Ovary (tissue), 9 donors: ENCODE results near the gene RPN2. TPM values are rescaled to one million over a fixed set of nuclear protein-coding genes. Genes with fewer than 3 reads are reported as not detected.

ENCODE experiments used
- DNase-seq, 5 donors: peaks; one replicate each; pipeline ENCODE4 v3.0.0-alpha.2; 2019 to 2020
- H3K27ac ChIP-seq, 2 donors: fragments of 200-600 bp; one replicate each; pipeline versions ENCODE4 v1.5.1 to v1.8.0; 2019 to 2022
- H3K27me3 ChIP-seq: fragments of 200-600 bp; one replicate; pipeline ENCODE4 v1.8.0; 2022
- H3K36me3 ChIP-seq: fragments of 200-600 bp; sonication (generic); one replicate; pipeline ENCODE4 v1.5.1; 2019
- H3K4me1 ChIP-seq: one replicate; pipeline ENCODE4 v1.8.1; 2013; ENCODE audit warnings: mild to moderate bottlenecking, moderate library complexity; ENCODE audit not compliant: insufficient read depth
- H3K4me3 ChIP-seq: fragments of 200-600 bp; sonication (generic); one replicate; pipeline ENCODE4 v1.5.1; 2017
- H3K9me3 ChIP-seq, 2 donors: fragments of 200-600 bp in 1 of 2; sonication (generic) in 1 of 2; one replicate each; pipeline versions ENCODE4 v1.5.1 to v1.8.1; 2013 to 2019; ENCODE audit warnings: mild to moderate bottlenecking in 1 of 2, moderate library complexity in 1 of 2
- CTCF ChIP-seq, 3 donors: fragments of 450-650 bp in 2 of 3; fragments of 200-600 bp in 1 of 3; IDR thresholded peaks; one replicate each; pipeline versions ENCODE4 v1.5.1 to v1.8.0; 2016 to 2022; ENCODE audit warnings: antibody characterized with exemption in 3 of 3, mild to moderate bottlenecking in 1 of 3
- EP300 ChIP-seq: sonication (generic); formaldehyde crosslinking; IDR thresholded peaks from one replicate; pipeline ENCODE4 v1.6.1; 2017; ENCODE audit warnings: antibody characterized with exemption
- POLR2A ChIP-seq: fragments of 450-650 bp; IDR thresholded peaks from one replicate; pipeline ENCODE4 v1.6.1; 2017; ENCODE audit warnings: antibody characterized with exemption, mild to moderate bottlenecking, moderate library complexity
- WGBS, 3 donors: extraction: QIAGEN DNeasy Blood & Tissue Kit in 1 of 3; methylation state at CpG; one replicate each; pipeline versions ENCODE4 v1.1.5 to v1.1.7; 2013 to 2017; 5-methylcytosine and 5-hydroxymethylcytosine counted together
- intact Hi-C, 4 donors: fragments of 100-400 bp; cut with DNase I; formaldehyde crosslinking; loops; one replicate each; pipeline versions ENCODE4 v1.11.0 to v1.15.1; 2022 to 2023
- polyA plus RNA-seq, 2 donors: library from polyadenylated mRNA; stranded (reverse); fragments of 200-250 nt in 1 of 2; fragments of 350-450 nt in 1 of 2; fragmentation: Illumina TruSeq in 1 of 2; extraction: RNeasy Lipid Tissue Mini Kit (QIAGEN cat#74804) in 1 of 2; gene quantifications; one replicate each; pipeline ENCODE4 v1.2.3, GENCODE V29; 2013 to 2014
- total RNA-seq, 7 donors: library from RNA; depleted of rRNA in 2 of 7; stranded (reverse); fragments of >200 nt in 2 of 7; fragmentation: NEBNext Ultra II Directional in 3 of 7; extraction: Animal tissue kit (Norgen Biotek cat#: 25700) in 3 of 7; gene quantifications; one replicate each; pipeline versions ENCODE4 v1.1.0 to v1.2.4, GENCODE V29; 2016 to 2023
- donor health status: DM: no; HTN: no; CAD: no; lungs with moderate emphysema.
- donor health status: DM: no; HTN: no; CAD: no.
- donor health status: Bipolar disorder and iron deficiency.
- donor health status: DM: yes; HTN: yes; CAD: no.
- donor health status: DM: no; HTN: no; CAD: no.
- donor health status: DM: yes; HTN: yes; CAD: no.

RPN2 gene
- total and polyA plus RNA-seq, 9 donors, result 58.3 to 213 (median 102) TPM

- TF ChIP-seq POLR2A (no peak), CTCF (IDR thresholded peaks at IDR 0.05) (no peak), EP300 (no peak)
- Histone ChIP-seq H3K4me1 (peaks cover 3% of the 10 kb centered on the region), H3K36me3 (no peaks in the 10 kb centered on the region), H3K27me3 (no peaks in the 10 kb centered on the region), H3K27ac (no peak overlapping the region), H3K4me3 (no peak overlapping the region), H3K9me3 (no peaks in the 10 kb centered on the region)
- WGBS, 3 donors, result 18 to 50% (median 36%) methylated on average over 11 of the region's 11 CpGs
- intact Hi-C loops, result loop anchor here in 1 of 4 donors (10.0 kb wide), 1 partner anchor 178 kb away; no protein-coding TSS in a partner anchor
- DNase-seq, result peak in 2 of 5 donors; percentile 29 to 65
Observed at GRCh38 chr20:37207171-37207570, 28.0 kb downstream of the RPN2 start.

DNA sequence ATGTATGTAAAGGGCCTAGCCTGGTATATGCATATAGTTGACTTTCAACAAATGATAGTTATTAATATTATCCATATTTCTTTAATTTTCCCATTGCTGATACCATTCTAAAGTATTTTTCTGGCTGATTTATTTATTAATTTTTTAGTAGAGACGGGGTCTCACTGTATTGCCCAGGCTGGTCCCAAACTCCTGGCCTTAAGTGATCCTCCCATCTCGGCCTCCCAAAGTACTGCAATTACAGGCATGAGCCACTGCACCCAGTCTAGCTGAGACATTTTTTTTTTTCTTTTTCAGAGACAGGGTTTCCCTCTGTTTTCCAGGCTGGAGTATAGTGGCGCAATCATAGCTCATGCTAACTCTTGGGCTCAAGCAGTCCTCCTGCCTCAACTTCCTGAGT lies 30.1 kb downstream of the RPN2 start:
- Histone ChIP-seq H3K36me3 (no peaks in the 10 kb centered on the region), H3K9me3 (no peaks in the 10 kb centered on the region), H3K27me3 (no peaks in the 10 kb centered on the region), H3K4me1 (peaks cover 3% of the 10 kb centered on the region), H3K4me3 (no peak overlapping the region), H3K27ac (no peak overlapping the region)
- intact Hi-C loops, result loop anchor here in 1 of 4 donors (10.0 kb wide), 1 partner anchor 176 kb away; no protein-coding TSS in a partner anchor
- no peak for DNase-seq
- TF ChIP-seq POLR2A (no peak), CTCF (IDR thresholded peaks at IDR 0.05) (no peak), EP300 (no peak)
- WGBS, 3 donors, result 93 to 98% (median 97%) methylated on average over 3 of the region's 3 CpGs

DNA sequence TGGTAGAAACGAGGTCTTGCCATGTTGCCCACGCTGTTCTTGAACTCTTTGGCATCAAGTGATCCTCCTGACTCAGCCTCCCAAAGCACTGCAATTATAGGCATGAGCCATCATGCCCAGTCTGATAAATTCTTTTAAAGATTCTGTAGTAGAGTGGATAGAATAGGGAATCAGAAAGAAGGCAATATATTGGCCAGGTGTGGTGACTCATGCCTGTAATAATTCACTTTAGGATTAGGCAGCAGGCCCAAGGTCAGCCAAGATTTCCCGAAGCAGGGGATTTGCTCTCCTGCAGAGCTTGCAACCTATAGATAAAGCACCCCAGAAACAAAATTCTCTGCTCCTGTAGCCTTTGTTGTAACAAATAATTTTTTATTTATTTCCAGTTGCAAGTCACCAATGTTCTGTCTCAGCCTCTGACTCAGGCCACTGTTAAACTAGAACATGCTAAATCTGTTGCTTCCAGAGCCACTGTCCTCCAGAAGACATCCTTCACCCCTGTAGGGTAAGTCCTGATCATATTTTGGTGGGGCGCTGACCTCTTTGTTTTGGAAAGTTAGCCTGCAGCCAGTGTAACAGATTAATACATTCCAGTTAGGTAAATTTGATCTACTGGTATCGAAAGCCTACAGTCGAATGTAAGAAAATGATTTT lies 30.7 kb downstream of the RPN2 start:
- Histone ChIP-seq H3K27ac (no peak overlapping the region), H3K4me1 (peaks cover 3% of the 10 kb centered on the region), H3K9me3 (no peaks in the 10 kb centered on the region), H3K36me3 (no peaks in the 10 kb centered on the region), H3K4me3 (no peak overlapping the region), H3K27me3 (no peaks in the 10 kb centered on the region)
- no peak for DNase-seq
- WGBS, 3 donors, result 45 to 56% (median 53%) methylated on average over 6 of the region's 6 CpGs
- TF ChIP-seq EP300 (no peak), CTCF (IDR thresholded peaks at IDR 0.05) (no peak), POLR2A (no peak)
- intact Hi-C loops, result loop anchor here in 1 of 4 donors (10.0 kb wide), 1 partner anchor 175 kb away; no protein-coding TSS in a partner anchor

DNA sequence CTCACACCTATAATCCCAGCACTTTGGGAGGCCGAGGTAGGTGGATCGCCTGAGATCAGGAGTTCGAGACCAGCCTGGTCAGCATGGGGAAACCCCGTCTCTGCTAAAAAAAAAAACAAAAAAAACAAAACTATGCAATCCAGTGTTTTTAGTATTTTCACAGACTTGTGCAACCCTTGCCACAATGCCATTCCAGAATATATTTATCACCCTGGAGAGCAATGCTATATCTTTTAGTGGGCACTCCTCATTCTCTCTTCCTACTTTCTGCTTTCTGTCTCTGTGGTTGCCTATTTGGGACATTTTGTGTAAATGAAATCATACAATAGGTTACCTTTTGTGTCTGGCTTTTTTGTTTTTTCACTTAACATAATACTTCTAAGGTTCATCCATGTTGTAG lies 39.3 kb downstream of the RPN2 start:
- WGBS, 3 donors, result 95 to 99% (median 95%) methylated on average over 4 of the region's 4 CpGs
- H3K27me3 ChIP-seq, result no peaks in the 10 kb centered on the region
- TF ChIP-seq EP300, result no peak
- no peak for TF ChIP-seq CTCF (IDR thresholded peaks at IDR 0.05)
- no peak for TF ChIP-seq POLR2A
- intact Hi-C loops, result no loop called here
- no peaks in the 10 kb centered on the region for H3K9me3 ChIP-seq
- no peaks in the 10 kb centered on the region for H3K4me1 ChIP-seq
- H3K27ac ChIP-seq, result no peak overlapping the region
- no peak for DNase-seq
- H3K4me3 ChIP-seq, result no peak overlapping the region
- no peaks in the 10 kb centered on the region for H3K36me3 ChIP-seq
